ENCODE data around the gene CKS1B. TPM values are rescaled to one million over a fixed set of nuclear protein-coding genes. Genes with fewer than 3 reads are reported as not detected.

Gene CKS1B
- total and polyA plus RNA-seq, 9 of the 15 experiments (the other 6 are each of a cell fraction or from before 2014, with no cell fraction given) = 215 to 1,103 (median 460) TPM

DNA sequence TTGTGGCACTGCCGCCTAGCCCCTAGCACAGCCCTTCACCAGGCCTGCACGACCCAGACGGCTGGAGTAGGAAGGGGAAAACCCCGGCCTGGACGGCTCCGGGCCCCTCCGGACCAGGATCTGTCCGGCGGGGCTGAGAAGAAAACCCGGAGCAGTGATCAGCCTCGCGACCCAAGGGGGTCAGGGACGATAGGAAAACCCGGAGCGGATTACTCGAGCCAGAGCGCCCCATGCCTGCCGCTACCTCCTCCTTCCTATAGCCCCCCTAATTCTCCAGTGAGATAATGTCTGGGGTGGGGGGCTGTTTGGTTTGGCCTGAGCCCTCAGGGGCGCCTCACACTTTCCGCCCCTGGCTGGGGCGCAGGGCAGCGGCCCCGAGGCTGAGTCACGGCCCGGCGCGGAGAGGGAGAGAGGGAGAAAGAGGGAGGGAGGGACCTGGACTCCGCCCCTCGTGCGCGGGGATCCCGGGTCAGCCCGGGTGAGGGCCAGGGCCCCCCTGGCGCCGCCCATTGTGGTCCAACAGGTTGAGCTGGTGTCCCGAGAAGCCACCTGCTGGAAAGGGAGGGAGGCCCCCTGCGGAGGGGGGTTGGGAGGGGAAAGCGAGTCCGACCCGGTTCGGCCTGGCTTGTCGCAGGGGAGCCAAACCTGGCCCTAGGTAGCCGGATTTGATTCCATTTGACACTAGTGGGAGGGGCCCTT is 26.4 kb downstream of the CKS1B start (continued):
- TF ChIP-seq MXD1 (CRISPR knock-in tag; IDR thresholded peaks at IDR 0.05; ENCODE audit: borderline replicate concordance, poor library complexity, severe bottlenecking) = no peak
- no peak for TF ChIP-seq ZNF124 (CRISPR knock-in tag; IDR thresholded peaks at IDR 0.05)
- TF ChIP-seq, protein P1, sequence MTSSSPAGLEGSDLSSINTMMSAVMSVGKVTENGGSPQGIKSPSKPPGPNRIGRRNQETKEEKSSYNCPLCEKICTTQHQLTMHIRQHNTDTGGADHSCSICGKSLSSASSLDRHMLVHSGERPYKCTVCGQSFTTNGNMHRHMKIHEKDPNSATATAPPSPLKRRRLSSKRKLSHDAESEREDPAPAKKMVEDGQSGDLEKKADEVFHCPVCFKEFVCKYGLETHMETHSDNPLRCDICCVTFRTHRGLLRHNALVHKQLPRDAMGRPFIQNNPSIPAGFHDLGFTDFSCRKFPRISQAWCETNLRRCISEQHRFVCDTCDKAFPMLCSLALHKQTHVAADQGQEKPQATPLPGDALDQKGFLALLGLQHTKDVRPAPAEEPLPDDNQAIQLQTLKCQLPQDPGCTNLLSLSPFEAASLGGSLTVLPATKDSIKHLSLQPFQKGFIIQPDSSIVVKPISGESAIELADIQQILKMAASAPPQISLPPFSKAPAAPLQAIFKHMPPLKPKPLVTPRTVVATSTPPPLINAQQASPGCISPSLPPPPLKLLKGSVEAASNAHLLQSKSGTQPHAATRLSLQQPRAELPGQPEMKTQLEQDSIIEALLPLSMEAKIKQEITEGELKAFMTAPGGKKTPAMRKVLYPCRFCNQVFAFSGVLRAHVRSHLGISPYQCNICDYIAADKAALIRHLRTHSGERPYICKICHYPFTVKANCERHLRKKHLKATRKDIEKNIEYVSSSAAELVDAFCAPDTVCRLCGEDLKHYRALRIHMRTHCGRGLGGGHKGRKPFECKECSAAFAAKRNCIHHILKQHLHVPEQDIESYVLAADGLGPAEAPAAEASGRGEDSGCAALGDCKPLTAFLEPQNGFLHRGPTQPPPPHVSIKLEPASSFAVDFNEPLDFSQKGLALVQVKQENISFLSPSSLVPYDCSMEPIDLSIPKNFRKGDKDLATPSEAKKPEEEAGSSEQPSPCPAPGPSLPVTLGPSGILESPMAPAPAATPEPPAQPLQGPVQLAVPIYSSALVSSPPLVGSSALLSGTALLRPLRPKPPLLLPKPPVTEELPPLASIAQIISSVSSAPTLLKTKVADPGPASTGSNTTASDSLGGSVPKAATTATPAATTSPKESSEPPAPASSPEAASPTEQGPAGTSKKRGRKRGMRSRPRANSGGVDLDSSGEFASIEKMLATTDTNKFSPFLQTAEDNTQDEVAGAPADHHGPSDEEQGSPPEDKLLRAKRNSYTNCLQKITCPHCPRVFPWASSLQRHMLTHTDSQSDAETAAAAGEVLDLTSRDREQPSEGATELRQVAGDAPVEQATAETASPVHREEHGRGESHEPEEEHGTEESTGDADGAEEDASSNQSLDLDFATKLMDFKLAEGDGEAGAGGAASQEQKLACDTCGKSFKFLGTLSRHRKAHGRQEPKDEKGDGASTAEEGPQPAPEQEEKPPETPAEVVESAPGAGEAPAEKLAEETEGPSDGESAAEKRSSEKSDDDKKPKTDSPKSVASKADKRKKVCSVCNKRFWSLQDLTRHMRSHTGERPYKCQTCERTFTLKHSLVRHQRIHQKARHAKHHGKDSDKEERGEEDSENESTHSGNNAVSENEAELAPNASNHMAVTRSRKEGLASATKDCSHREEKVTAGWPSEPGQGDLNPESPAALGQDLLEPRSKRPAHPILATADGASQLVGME (CRISPR knock-in tag; IDR thresholded peaks at IDR 0.05) = peak; percentile 77; the same call in 1 of the 2 replicates
- peak; percentile 77 for TF ChIP-seq JUN (IDR thresholded peaks at IDR 0.05; ENCODE audit: borderline replicate concordance, low read depth, low read length)
- TF ChIP-seq JUN (CRISPR knock-in tag; IDR thresholded peaks at IDR 0.05; ENCODE audit: borderline replicate concordance) = peak; percentile 70; the same call in 1 of the 2 replicates
- peak; percentile 91 for TF ChIP-seq SMARCE1 (IDR thresholded peaks at IDR 0.05)
- TF ChIP-seq, protein P2, sequence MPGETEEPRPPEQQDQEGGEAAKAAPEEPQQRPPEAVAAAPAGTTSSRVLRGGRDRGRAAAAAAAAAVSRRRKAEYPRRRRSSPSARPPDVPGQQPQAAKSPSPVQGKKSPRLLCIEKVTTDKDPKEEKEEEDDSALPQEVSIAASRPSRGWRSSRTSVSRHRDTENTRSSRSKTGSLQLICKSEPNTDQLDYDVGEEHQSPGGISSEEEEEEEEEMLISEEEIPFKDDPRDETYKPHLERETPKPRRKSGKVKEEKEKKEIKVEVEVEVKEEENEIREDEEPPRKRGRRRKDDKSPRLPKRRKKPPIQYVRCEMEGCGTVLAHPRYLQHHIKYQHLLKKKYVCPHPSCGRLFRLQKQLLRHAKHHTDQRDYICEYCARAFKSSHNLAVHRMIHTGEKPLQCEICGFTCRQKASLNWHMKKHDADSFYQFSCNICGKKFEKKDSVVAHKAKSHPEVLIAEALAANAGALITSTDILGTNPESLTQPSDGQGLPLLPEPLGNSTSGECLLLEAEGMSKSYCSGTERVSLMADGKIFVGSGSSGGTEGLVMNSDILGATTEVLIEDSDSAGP (CRISPR knock-in tag; IDR thresholded peaks at IDR 0.05) = no peak
- no peak for TF ChIP-seq STAG1 (CRISPR knock-in tag; IDR thresholded peaks at IDR 0.05; ENCODE audit: borderline replicate concordance)
- peak; percentile 11; the same call in 1 of the 2 replicates for TF ChIP-seq HBP1 (CRISPR knock-in tag; IDR thresholded peaks at IDR 0.05)
- peak; percentile 49; the same call in 1 of the 2 replicates for TF ChIP-seq DMBX1 (CRISPR knock-in tag; IDR thresholded peaks at IDR 0.05; ENCODE audit: borderline replicate concordance)
- TF ChIP-seq, protein P3, sequence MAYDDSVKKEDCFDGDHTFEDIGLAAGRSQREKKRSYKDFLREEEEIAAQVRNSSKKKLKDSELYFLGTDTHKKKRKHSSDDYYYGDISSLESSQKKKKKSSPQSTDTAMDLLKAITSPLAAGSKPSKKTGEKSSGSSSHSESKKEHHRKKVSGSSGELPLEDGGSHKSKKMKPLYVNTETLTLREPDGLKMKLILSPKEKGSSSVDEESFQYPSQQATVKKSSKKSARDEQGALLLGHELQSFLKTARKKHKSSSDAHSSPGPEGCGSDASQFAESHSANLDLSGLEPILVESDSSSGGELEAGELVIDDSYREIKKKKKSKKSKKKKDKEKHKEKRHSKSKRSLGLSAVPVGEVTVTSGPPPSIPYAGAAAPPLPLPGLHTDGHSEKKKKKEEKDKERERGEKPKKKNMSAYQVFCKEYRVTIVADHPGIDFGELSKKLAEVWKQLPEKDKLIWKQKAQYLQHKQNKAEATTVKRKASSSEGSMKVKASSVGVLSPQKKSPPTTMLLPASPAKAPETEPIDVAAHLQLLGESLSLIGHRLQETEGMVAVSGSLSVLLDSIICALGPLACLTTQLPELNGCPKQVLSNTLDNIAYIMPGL (CRISPR knock-in tag; IDR thresholded peaks at IDR 0.05) = no peak
- 0 out of 2 replicates have a peak, but pooled peaks have one; percentile 23 for TF ChIP-seq ZNF436 (CRISPR knock-in tag; IDR thresholded peaks at IDR 0.05)
- peak; percentile 71 for TF ChIP-seq GABPB1 (CRISPR knock-in tag; IDR thresholded peaks at IDR 0.05)
- TF ChIP-seq ARID1B (IDR thresholded peaks at IDR 0.05) = peak; percentile 84
- no peak for TF ChIP-seq SMAD2 (IDR thresholded peaks at IDR 0.05; ENCODE audit: low read depth, low read length)
- peak; percentile 30; the same call in 1 of the 2 replicates for TF ChIP-seq GABPA (tag; conservative IDR thresholded peaks at IDR 0.05; ENCODE audit: low read depth)
